Lower lobe of right lung (tissue), 2 donors: ENCODE data around the gene RPS27. TPM values are rescaled to one million over a fixed set of nuclear protein-coding genes. Genes with fewer than 3 reads are reported as not detected.

Source experiments
- ATAC-seq, 2 donors: fragments of 200-7000 bp; cut with Tn5 transposase; one replicate each; pipeline ENCODE4 v1.9.1; 2020 to 2022; ENCODE audit warnings: mild to moderate bottlenecking in 2 of 2, moderate library complexity in 2 of 2
- DNase-seq: peaks from one replicate; pipeline ENCODE4 v3.0.0-alpha.2; 2020
- H3K27ac ChIP-seq: fragments of 200-600 bp; one replicate; pipeline ENCODE4 v1.8.0; 2022
- H3K27me3 ChIP-seq: fragments of 200-600 bp; one replicate; pipeline ENCODE4 v1.8.0; 2022; ENCODE audit warnings: low read depth
- H3K36me3 ChIP-seq: fragments of 200-600 bp; one replicate; pipeline ENCODE4 v1.8.0; 2022; ENCODE audit warnings: mild to moderate bottlenecking
- H3K4me1 ChIP-seq: fragments of 200-600 bp; one replicate; pipeline ENCODE4 v1.8.0; 2022
- H3K4me3 ChIP-seq: fragments of 200-600 bp; one replicate; pipeline ENCODE4 v1.8.0; 2022; ENCODE audit warnings: mild to moderate bottlenecking
- H3K9me3 ChIP-seq: fragments of 200-600 bp; one replicate; pipeline ENCODE4 v1.8.0; 2022
- CTCF ChIP-seq: fragments of 200-600 bp; IDR thresholded peaks from one replicate; pipeline ENCODE4 v1.8.0; 2022; ENCODE audit warnings: antibody characterized with exemption, mild to moderate bottlenecking
- intact Hi-C: fragments of 100-400 bp; cut with DNase I; formaldehyde crosslinking; loops from one replicate; pipeline ENCODE4 v1.11.0; 2022
- total RNA-seq: library from RNA; stranded (reverse); fragmentation: NEBNext Ultra II Directional; extraction: Animal tissue kit (Norgen Biotek cat#: 25700); gene quantifications from one replicate; pipeline ENCODE4 v1.2.1, GENCODE V29; 2021
- donor health status: DM: no; HTN: yes; CAD: no; lungs with severe emphysema.

The RPS27 gene
- total RNA-seq, 1 donor from 2014 or later: 1,826 TPM

- peaks cover 44% of the 10 kb centered on the region for H3K36me3 ChIP-seq
- no peaks in the 10 kb centered on the region for H3K27me3 ChIP-seq
- H3K4me1 ChIP-seq: peaks cover 67% of the 10 kb centered on the region
- H3K27ac ChIP-seq: peak within 1 kb of the TSS; percentile 92
- H3K4me3 ChIP-seq: peak within 1 kb of the TSS; percentile 95
- no peaks in the 10 kb centered on the region for H3K9me3 ChIP-seq
- DNase-seq (peak; percentile 100), ATAC-seq (peak; percentile 93 to 95)
- no peak for TF ChIP-seq CTCF
- intact Hi-C loops: no loop called here
Measured at GRCh38 chr1:153958111-153958960, 32.2 kb upstream of the RPS27 start, which contains the start of gene CRTC2. Gene CRTC2, minus strand, starts transcription at chr1:153958612. Its CDS starts 115 bp downstream, at chr1:153958497.

DNA sequence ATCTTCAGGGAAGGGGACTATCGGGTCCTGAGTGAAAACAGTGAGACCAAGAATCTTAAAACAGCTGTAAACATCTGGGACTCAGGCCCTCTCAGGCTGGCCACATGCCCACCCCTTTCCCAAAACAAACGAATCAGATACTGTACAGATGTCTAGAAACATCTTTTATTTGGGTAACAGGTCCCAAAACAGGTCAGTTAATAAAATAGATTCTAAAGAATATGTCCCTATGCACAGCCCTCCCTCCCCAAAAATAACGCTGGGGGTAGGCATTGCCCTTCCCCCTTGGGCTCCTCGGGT lies 31.7 kb upstream of the RPS27 start:
- Histone ChIP-seq H3K27ac (peak overlapping the region; percentile 58), H3K27me3 (no peaks in the 10 kb centered on the region), H3K36me3 (peaks cover 38% of the 10 kb centered on the region), H3K4me1 (peaks cover 67% of the 10 kb centered on the region), H3K9me3 (no peaks in the 10 kb centered on the region), H3K4me3 (peak overlapping the region; percentile 95)
- intact Hi-C loops: no loop called here
- TF ChIP-seq CTCF: no peak
- ATAC-seq: no peak
- DNase-seq: no peak

- Histone ChIP-seq H3K4me1 (peaks cover 68% of the 10 kb centered on the region), H3K9me3 (no peaks in the 10 kb centered on the region), H3K4me3 (peak overlapping the region; percentile 95), H3K36me3 (peaks cover 33% of the 10 kb centered on the region), H3K27ac (peak overlapping the region; percentile 58), H3K27me3 (no peaks in the 10 kb centered on the region)
- no peak for ATAC-seq
- intact Hi-C loops: no loop called here
- no peak for TF ChIP-seq CTCF
- DNase-seq: no peak
Measured at GRCh38 chr1:153959454-153959853, 31.1 kb upstream of the RPS27 start.

DNA sequence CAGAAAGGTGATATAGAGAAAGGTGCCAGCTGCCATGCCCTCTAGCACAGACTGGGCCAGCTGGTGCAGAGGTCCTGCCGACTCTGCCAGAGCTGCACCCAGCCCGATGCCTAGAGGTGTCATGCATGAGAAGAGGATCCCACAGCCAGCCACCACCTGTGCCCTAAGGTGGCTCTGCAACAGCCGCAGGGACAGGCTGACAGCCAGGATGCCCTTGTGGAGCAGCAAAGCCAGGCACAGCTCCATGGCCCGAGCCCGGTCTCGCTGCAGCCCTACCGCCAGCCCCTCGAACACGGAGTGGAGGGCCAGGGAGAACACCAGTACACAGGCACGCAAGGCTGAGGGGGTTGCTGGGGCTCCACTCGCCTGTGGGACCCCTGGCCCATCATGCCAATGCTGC lies 30.4 kb upstream of the RPS27 start:
- Histone ChIP-seq H3K27ac (peak overlapping the region; percentile 58), H3K9me3 (no peaks in the 10 kb centered on the region), H3K4me1 (peaks cover 71% of the 10 kb centered on the region), H3K27me3 (no peaks in the 10 kb centered on the region), H3K4me3 (no peak overlapping the region), H3K36me3 (peaks cover 28% of the 10 kb centered on the region)
- no peak for ATAC-seq
- no peak for DNase-seq
- TF ChIP-seq CTCF: no peak
- intact Hi-C loops: no loop called here

GRCh38 chr1:153961421-153961820 lies 29.1 kb upstream of the RPS27 start:
- DNase-seq (no peak), ATAC-seq (no peak)
- Histone ChIP-seq H3K36me3 (peaks cover 28% of the 10 kb centered on the region), H3K27ac (peak overlapping the region; percentile 96), H3K4me1 (peaks cover 73% of the 10 kb centered on the region), H3K9me3 (no peaks in the 10 kb centered on the region), H3K4me3 (peak overlapping the region; percentile 81), H3K27me3 (no peaks in the 10 kb centered on the region)
- TF ChIP-seq CTCF: no peak
- intact Hi-C loops: no loop called here
